Measurements from ENCODE around the gene FAM227B.

DNA sequence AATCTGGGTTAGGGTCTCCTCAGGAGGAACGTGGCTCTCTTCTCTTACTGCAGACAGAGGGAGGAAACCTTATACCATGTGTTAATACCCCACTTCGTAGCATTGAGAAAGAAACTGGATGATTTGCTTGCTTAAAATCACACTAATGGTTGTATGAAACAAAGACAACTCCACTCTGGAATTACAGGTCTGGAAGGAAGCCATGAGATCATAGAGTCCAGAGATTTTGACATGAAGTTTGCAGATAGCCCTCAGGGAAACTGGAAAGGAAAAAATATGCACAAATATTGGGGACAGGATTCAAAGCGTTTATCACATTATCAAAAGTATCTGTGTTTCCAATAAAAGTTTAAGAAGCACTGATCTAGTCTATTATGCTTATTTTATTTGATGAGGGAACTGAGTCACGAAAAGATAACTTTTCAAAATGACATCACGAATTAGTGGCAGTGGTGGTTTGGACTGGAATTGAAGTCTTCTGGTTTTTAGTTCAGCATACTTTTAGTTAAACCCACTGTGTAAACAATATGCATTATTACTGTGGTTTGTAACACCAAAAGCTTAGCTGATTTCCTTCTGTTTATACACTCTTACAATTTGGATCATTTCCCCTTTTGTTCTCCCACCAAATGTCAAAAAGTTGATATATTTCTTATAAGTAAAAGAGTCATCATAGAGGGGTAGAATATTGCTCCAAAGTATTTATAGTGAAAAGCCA is 180.8 kb downstream of the FAM227B start:
- no peak for TF ChIP-seq POLR2AphosphoS5 (IDR thresholded peaks at IDR 0.05; ENCODE audit: low read depth, low read length)
- no peak for TF ChIP-seq TAF1 (IDR thresholded peaks at IDR 0.05; ENCODE audit: borderline replicate concordance, low read depth, low read length)
- no peak for TF ChIP-seq POLR2A (IDR thresholded peaks at IDR 0.05; ENCODE audit: low read depth, low read length)
